ENCODE data around the gene PIGZ.

- TF ChIP-seq, protein P1, sequence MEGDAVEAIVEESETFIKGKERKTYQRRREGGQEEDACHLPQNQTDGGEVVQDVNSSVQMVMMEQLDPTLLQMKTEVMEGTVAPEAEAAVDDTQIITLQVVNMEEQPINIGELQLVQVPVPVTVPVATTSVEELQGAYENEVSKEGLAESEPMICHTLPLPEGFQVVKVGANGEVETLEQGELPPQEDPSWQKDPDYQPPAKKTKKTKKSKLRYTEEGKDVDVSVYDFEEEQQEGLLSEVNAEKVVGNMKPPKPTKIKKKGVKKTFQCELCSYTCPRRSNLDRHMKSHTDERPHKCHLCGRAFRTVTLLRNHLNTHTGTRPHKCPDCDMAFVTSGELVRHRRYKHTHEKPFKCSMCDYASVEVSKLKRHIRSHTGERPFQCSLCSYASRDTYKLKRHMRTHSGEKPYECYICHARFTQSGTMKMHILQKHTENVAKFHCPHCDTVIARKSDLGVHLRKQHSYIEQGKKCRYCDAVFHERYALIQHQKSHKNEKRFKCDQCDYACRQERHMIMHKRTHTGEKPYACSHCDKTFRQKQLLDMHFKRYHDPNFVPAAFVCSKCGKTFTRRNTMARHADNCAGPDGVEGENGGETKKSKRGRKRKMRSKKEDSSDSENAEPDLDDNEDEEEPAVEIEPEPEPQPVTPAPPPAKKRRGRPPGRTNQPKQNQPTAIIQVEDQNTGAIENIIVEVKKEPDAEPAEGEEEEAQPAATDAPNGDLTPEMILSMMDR (IDR thresholded peaks at IDR 0.05) = peak in 1 of 5 experiments; percentile 12
- TF ChIP-seq EP300 (IDR thresholded peaks at IDR 0.05; ENCODE audit: low read depth) = no peak
Measured at GRCh38 chr3:196947136-196947859, 21.3 kb downstream of the PIGZ start.
